Activated CD4-positive, alpha-beta memory T cell treated with anti-CD3 and anti-CD28 coated beads for 36 hours (primary cell): ENCODE measurements around the gene CATSPER1. TPM values are rescaled to one million over a fixed set of nuclear protein-coding genes. Genes with fewer than 3 reads are reported as not detected.
A peak's percentile ranks its signal among the peaks of the same experiment; 100 is the strongest.
"Not testable (repeated sequence)": the region's sequence is repeated elsewhere in the genome, so short reads cannot be mapped to it uniquely, and the experiment has no call there.

Source experiments
- CTCF ChIA-PET: fragments of 350-600 bp; sonication (Branson Sonifier 250); formaldehyde crosslinking; loops from one replicate; lab custom pipeline; 2021; ENCODE audit warnings: antibody characterized with exemption, inconsistent platforms; lab: Charles Lee
- POLR2A ChIA-PET: fragments of 350-600 bp; sonication (Branson Sonifier 250); formaldehyde crosslinking; loops from one replicate; lab custom pipeline; 2021; ENCODE audit warnings: antibody characterized with exemption; lab: Charles Lee
- DNase-seq: peaks from one replicate; pipeline ENCODE4 v3.0.0-alpha.2; 2020
- H3K27ac Mint-ChIP-seq: one replicate; pipeline ENCODE4 v1.8.0; 2021; ENCODE audit warnings: mixed read lengths
- H3K27me3 Mint-ChIP-seq: one replicate; pipeline ENCODE4 v1.8.0; 2021; ENCODE audit warnings: mixed read lengths
- H3K36me3 Mint-ChIP-seq: one replicate; pipeline ENCODE4 v1.8.0; 2021; ENCODE audit warnings: mixed read lengths
- H3K4me1 Mint-ChIP-seq: one replicate; pipeline ENCODE4 v1.8.0; 2021; ENCODE audit warnings: low read depth, mixed read lengths
- H3K4me3 Mint-ChIP-seq: one replicate; pipeline ENCODE4 v1.8.0; 2021; ENCODE audit warnings: mild to moderate bottlenecking, mixed read lengths
- H3K9me3 Mint-ChIP-seq: one replicate; pipeline ENCODE4 v1.8.0; 2021; ENCODE audit warnings: mixed read lengths
- intact Hi-C: fragments of 100-400 bp; cut with micrococcal nuclease; formaldehyde crosslinking; loops from one replicate; pipeline ENCODE4 v1.15.1; 2023
- total RNA-seq, 2 experiments: library from RNA; stranded (reverse); gene quantifications; one replicate each; pipeline ENCODE4 v1.2.3, GENCODE V29; 2021

CATSPER1 gene
- total RNA-seq, 2 experiments from 2014 or later: not detected

GRCh38 chr11:66042227-66042995 is 16.1 kb upstream of the CATSPER1 start:
- Mint-ChIP-seq H3K36me3 (no peaks in the 10 kb centered on the region), H3K4me3 (no peak overlapping the region), H3K9me3 (no peaks in the 10 kb centered on the region), H3K4me1 (peaks cover 14% of the 10 kb centered on the region), H3K27ac (no peak overlapping the region), H3K27me3 (peaks cover 2% of the 10 kb centered on the region)
- CTCF ChIA-PET: interaction anchor here (1.1 to 4.4 kb wide), 2 partner anchors 9 to 20 kb away, joined by 5 to 36 read pairs; partner anchors contain the start of gene SF3B2
- intact Hi-C loops: no loop called here
- POLR2A ChIA-PET: no interaction called here
- no peak for DNase-seq

DNA sequence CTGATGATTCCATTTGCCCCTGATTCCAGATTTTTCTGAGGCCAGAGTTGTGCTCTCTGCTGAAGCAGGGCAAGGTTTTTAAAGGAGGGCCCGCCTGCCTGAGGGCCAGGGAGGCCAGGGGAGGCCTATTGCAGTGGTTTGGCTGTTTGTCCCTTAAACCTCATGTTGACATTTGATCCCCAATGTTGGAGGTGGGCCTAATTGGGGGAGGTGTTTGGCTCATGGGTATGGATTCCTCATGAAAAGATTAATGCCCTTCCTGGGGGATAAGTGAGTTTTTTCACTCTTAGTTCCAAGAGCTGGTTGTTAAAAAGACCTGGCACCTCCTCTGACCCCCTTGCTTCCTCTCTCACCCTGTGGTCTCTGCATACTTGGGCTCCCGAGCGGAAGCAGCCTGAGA is 13.5 kb upstream of the CATSPER1 start:
- no peaks in the 10 kb centered on the region for H3K9me3 Mint-ChIP-seq
- DNase-seq: no peak
- ChIA-PET POLR2A (no interaction called here), CTCF (no interaction called here)
- no peak overlapping the region for H3K27ac Mint-ChIP-seq
- H3K27me3 Mint-ChIP-seq: peaks cover 2% of the 10 kb centered on the region
- no peaks in the 10 kb centered on the region for H3K36me3 Mint-ChIP-seq
- peaks cover 4% of the 10 kb centered on the region for H3K4me1 Mint-ChIP-seq
- H3K4me3 Mint-ChIP-seq: no peak overlapping the region
- intact Hi-C loops: no loop called here

DNA sequence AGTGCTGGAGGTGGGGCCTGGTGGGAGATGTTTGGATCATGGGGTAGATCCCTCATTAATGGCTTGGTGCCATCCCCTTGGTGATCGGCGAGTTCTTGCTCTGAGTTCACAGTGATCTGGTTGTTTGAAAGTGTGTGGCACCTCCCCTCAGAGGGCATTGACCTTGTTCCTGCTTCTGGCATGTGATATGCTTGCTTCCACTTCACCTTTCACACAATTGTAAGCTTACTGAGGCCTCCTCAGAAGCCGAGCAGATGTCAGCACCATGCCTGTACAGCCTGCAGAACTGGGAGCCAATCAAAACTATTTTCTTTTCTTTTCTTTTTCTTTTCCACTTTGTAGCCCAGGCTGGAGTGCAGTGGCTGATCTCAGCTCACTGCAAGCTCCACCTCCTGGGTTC is 11.0 kb upstream of the CATSPER1 start:
- intact Hi-C loops: no loop called here
- Mint-ChIP-seq H3K4me3 (no peak overlapping the region), H3K4me1 (no peaks in the 10 kb centered on the region), H3K27me3 (peaks cover 2% of the 10 kb centered on the region), H3K27ac (no peak overlapping the region), H3K36me3 (no peaks in the 10 kb centered on the region), H3K9me3 (no peaks in the 10 kb centered on the region)
- CTCF ChIA-PET: interaction anchor here (1.7 to 2.1 kb wide), 2 partner anchors 8 to 15 kb away, joined by 9 to 12 read pairs; no protein-coding TSS in a partner anchor
- POLR2A ChIA-PET: no interaction called here
- no peak for DNase-seq

GRCh38 chr11:66036334-66036710 is 10.0 kb upstream of the CATSPER1 start:
- ChIA-PET CTCF (interaction anchor here (1.3 to 2.1 kb wide), 4 partner anchors 9 to 148 kb away, joined by 3 to 12 read pairs (median 6); partner anchors contain the start of gene FIBP), POLR2A (no interaction called here)
- no peak for DNase-seq
- peaks cover 2% of the 10 kb centered on the region for H3K27me3 Mint-ChIP-seq
- no peak overlapping the region for H3K27ac Mint-ChIP-seq
- H3K9me3 Mint-ChIP-seq: no peaks in the 10 kb centered on the region
- H3K4me3 Mint-ChIP-seq: no peak overlapping the region
- H3K36me3 Mint-ChIP-seq: no peaks in the 10 kb centered on the region
- intact Hi-C loops: no loop called here
- H3K4me1 Mint-ChIP-seq: no peaks in the 10 kb centered on the region

- no peak overlapping the region for H3K27ac Mint-ChIP-seq
- intact Hi-C loops: no loop called here
- no peak overlapping the region for H3K4me3 Mint-ChIP-seq
- peaks cover 2% of the 10 kb centered on the region for H3K27me3 Mint-ChIP-seq
- no peaks in the 10 kb centered on the region for H3K4me1 Mint-ChIP-seq
- POLR2A ChIA-PET: no interaction called here
- CTCF ChIA-PET: interaction anchor here (1.3 to 2.1 kb wide), 4 partner anchors 9 to 147 kb away, joined by 3 to 12 read pairs (median 6); partner anchors contain the start of gene FIBP
- H3K36me3 Mint-ChIP-seq: no peaks in the 10 kb centered on the region
- no peaks in the 10 kb centered on the region for H3K9me3 Mint-ChIP-seq
- DNase-seq: no peak
Measured at GRCh38 chr11:66035653-66036333, 9.5 kb upstream of the CATSPER1 start.

DNA sequence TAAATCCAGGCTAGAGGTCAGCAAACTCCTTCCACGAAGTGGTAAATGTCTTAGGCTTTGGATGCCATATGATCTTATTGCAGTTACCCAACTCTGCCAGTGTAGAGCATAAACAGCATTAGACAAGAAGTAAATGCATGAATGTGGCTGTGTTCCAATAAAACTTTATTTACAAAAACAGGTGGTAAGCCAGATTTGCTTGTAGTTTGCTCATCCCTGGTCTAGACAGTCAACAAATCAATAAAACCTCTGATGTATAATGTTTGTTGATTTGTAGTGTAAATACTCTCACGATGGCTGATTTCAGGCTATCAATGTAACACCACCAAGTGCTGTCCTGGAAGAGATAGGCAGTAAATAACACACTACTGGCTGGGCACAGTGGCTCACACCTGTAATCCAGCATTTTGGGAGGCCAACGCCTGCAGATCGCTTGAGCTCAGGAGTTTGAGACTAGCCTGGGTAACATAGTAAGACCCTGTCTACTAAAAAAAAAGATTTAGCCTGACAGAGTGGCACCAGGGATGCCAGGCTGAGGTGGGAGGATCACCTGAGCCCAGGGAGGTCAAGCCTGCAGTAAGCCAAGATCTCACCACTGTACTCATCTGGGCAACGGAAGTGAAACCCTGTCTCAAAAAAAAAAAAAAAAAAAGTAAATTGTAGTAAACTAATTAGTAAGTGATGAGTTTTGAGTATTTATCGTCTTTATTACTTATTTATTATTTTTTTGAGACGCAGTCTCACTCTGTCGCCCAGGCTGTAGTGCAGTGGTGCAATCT is 6.9 kb upstream of the CATSPER1 start:
- Mint-ChIP-seq H3K36me3 (no peaks in the 10 kb centered on the region), H3K27ac (no peak overlapping the region), H3K4me3 (no peak overlapping the region), H3K4me1 (no peaks in the 10 kb centered on the region), H3K9me3 (no peaks in the 10 kb centered on the region), H3K27me3 (no peaks in the 10 kb centered on the region)
- intact Hi-C loops: no loop called here
- ChIA-PET CTCF (interaction anchor here (0.6 kb wide), 1 partner anchor 12 kb away, joined by 3 read pairs; no protein-coding TSS in a partner anchor), POLR2A (no interaction called here)
- no peak for DNase-seq

GRCh38 chr11:66023186-66023440 is 3.2 kb downstream of the CATSPER1 start:
- H3K27me3 Mint-ChIP-seq, H3K4me3 Mint-ChIP-seq, H3K9me3 Mint-ChIP-seq, H3K27ac Mint-ChIP-seq, H3K36me3 Mint-ChIP-seq, intact Hi-C loops, DNase-seq: not testable (repeated sequence)
- POLR2A ChIA-PET: interaction anchor here (1.4 kb wide), 1 partner anchor 312 kb away, joined by 3 read pairs; no protein-coding TSS in a partner anchor
- CTCF ChIA-PET: interaction anchor here (0.8 to 2.6 kb wide), 20 partner anchors 11 to 574 kb away, joined by 3 to 36 read pairs (median 6); partner anchors contain the start of genes BANF1, CST6, KAT5 and SF3B2
- peaks cover 15% of the 10 kb centered on the region for H3K4me1 Mint-ChIP-seq

DNA sequence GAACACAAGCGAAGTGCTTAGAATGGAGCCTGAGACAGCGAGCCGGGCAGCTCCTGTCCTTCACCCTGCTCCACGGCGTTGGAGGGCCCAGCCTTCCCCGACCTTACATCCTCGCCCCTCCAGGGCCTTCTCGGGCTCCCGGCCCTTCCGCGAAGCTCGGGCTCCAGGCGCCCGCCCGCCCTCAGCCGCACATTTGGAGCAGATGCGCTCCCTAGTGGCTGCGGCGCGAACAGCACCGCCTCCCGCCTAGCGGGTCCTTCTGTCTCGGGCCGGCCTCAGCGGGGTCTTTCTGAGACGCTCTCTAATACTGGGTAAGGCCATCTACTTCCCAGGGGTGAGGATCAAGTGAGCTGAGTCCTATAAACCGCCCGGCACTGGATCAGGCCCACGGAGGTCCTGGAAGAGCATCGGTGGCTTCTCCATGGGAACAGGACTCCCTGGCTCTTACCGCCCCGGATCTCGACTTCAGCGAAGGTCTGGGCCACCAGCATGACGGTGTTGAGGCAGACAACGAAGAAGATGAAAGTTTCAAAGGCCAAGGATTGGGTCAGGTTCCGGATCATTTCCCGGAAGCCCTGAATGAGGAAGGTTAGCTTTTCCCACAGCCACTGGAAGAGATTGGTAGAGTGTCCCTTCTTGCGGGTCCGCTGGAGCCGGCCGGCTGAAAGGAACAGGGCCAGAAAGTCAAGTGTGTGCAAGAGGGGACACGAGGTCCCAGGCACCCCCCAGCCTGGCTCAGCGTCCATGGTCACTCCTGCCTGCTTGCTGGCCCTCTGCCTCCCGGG is 3.7 kb downstream of the CATSPER1 start:
- CTCF ChIA-PET: interaction anchor here (0.6 to 2.6 kb wide), 47 partner anchors 8 to 574 kb away, joined by 3 to 36 read pairs (median 3); partner anchors contain the start of genes AP5B1, BANF1, CCDC85B and CFL1
- H3K4me3 Mint-ChIP-seq: peak overlapping the region; percentile 6
- intact Hi-C loops: loop anchor here (1.0 kb wide), 1 partner anchor 33 kb away; no protein-coding TSS in a partner anchor
- H3K36me3 Mint-ChIP-seq: no peaks in the 10 kb centered on the region
- POLR2A ChIA-PET: interaction anchor here (1.0 to 1.4 kb wide), 2 partner anchors 311 to 384 kb away, joined by 3 read pairs; no protein-coding TSS in a partner anchor
- peaks cover 17% of the 10 kb centered on the region for H3K4me1 Mint-ChIP-seq
- DNase-seq: peak; percentile 85
- H3K27ac Mint-ChIP-seq: no peak overlapping the region
- no peaks in the 10 kb centered on the region for H3K9me3 Mint-ChIP-seq
- H3K27me3 Mint-ChIP-seq: peaks cover 6% of the 10 kb centered on the region

DNA sequence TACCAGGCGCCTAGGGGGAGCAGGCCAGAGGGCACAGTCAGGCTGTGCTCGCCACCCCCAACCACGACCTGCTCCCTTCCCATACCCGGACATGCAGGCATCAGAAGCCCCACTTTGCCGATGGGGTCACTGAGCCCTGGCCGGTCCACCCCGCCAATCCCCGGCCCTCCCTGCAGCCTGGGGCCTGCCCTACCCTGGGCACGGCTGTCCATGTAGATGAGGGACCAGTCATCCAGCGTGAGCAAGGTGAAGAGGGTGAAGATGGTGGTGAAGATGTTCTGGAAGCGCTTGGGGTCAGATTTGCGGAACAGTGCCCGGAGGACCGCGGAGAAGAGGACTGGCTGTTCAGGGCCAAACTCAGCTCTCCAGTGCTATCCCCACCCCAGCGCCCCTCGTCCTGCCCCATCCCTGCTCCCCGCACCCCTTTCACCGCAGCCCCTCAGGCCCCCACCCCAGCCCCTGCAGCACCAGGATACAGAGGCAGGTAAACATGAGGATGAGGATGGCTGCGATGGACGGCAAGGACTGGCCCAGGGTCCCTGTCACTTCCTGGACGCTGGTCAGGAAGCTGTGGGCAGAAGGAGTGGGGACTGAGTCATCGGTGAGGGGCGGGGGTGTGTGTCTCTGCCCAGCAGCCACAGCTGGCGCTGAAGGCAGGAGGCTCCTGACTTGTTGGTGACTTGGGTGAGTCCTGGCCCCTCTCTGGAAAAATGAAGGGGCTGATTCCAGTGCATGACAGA is 5.5 kb downstream of the CATSPER1 start:
- H3K27me3 Mint-ChIP-seq: peaks cover 6% of the 10 kb centered on the region
- H3K36me3 Mint-ChIP-seq: no peaks in the 10 kb centered on the region
- CTCF ChIA-PET: interaction anchor here (1.8 to 2.2 kb wide), 2 partner anchors 136 to 309 kb away, joined by 6 to 11 read pairs; partner anchors contain the start of gene KAT5
- H3K9me3 Mint-ChIP-seq: no peaks in the 10 kb centered on the region
- H3K4me3 Mint-ChIP-seq: no peak overlapping the region
- POLR2A ChIA-PET: no interaction called here
- peak; percentile 56 for DNase-seq
- H3K4me1 Mint-ChIP-seq: peaks cover 22% of the 10 kb centered on the region
- no peak overlapping the region for H3K27ac Mint-ChIP-seq
- intact Hi-C loops: no loop called here

DNA sequence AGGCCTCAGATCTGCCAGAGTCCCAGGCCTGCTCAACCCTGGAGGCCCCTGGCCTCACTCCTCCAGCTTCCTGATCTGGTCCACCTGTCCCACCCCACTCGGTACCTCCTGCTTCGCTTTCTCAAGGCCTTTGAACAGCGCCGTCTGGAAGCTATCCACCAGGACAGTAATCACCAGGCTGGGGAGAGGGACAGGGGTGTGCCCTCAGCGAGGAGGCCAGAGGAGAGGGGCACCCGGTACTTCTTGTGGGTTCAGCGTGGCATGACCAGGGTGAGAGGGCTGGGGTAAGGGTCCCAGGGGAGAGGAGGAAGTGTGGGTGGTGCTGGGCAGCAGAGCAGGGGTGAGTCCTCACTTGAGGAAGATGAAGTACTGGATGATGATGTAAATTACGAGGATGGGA is 6.1 kb downstream of the CATSPER1 start:
- Mint-ChIP-seq H3K4me3 (no peak overlapping the region), H3K9me3 (no peaks in the 10 kb centered on the region), H3K27me3 (peaks cover 6% of the 10 kb centered on the region), H3K27ac (no peak overlapping the region), H3K36me3 (no peaks in the 10 kb centered on the region), H3K4me1 (peaks cover 22% of the 10 kb centered on the region)
- ChIA-PET CTCF (interaction anchor here (1.8 kb wide), 1 partner anchor 136 kb away, joined by 6 read pairs; no protein-coding TSS in a partner anchor), POLR2A (no interaction called here)
- intact Hi-C loops: no loop called here
- no peak for DNase-seq
